Measurements from ENCODE around the gene CRX. TPM values are rescaled to one million over a fixed set of nuclear protein-coding genes. Genes with fewer than 3 reads are reported as not detected.
A peak's percentile ranks its signal among the peaks of the same experiment; 100 is the strongest.
"Not testable (repeated sequence)": the region's sequence is repeated elsewhere in the genome, so short reads cannot be mapped to it uniquely, and the experiment has no call there.

CRX gene
- not detected in 2 replicates for total RNA-seq (2021)
- percentile 4 among the genes with signal in this experiment for Bru-seq, nascent RNA
- not detected for BruChase-seq, experiment 1, labeled RNA remaining after a 2-hour chase
- percentile 8 among the genes with signal in this experiment for BruChase-seq, experiment 2, labeled RNA remaining after a 6-hour chase
- long read RNA-seq = 0 reads

GRCh38 chr19:47821460-47822020, at the start of gene CRX:
Gene CRX, plus strand, starts transcription at chr19:47821937. Its CDS starts 12,507 bp downstream, at chr19:47834444.
- no peak within 1 kb of the TSS for H2AFZ ChIP-seq
- CTCF ChIA-PET = no interaction called here
- H4K20me1 ChIP-seq (ENCODE audit: insufficient read depth) = no peaks in the 10 kb centered on the region
- peaks cover 81% of the 10 kb centered on the region for H3K27me3 ChIP-seq (ENCODE audit: insufficient read depth, low read depth)
- H3K4me2 ChIP-seq = no peak within 1 kb of the TSS
- no peak within 1 kb of the TSS for H3K4me3 ChIP-seq
- H3K9me3 ChIP-seq (ENCODE audit: insufficient read depth, low read depth) = no peaks in the 10 kb centered on the region
- no peaks in the 10 kb centered on the region for H3K36me3 ChIP-seq (ENCODE audit: low read depth)
- POLR2A ChIA-PET (ENCODE audit: unreplicated experiment) = no interaction called here
- no peaks in the 10 kb centered on the region for H3K79me2 ChIP-seq (ENCODE audit: low read depth)
- H3K9me2 ChIP-seq (ENCODE audit: insufficient read depth) = no peaks in the 10 kb centered on the region
- H3F3A ChIP-seq (ENCODE audit: insufficient read depth, low read depth) = no peaks in the 10 kb centered on the region
- no peak for TF ChIP-seq EZH2 (IDR thresholded peaks at IDR 0.05; ENCODE audit: low read depth)
- TF ChIP-seq, protein P1, sequence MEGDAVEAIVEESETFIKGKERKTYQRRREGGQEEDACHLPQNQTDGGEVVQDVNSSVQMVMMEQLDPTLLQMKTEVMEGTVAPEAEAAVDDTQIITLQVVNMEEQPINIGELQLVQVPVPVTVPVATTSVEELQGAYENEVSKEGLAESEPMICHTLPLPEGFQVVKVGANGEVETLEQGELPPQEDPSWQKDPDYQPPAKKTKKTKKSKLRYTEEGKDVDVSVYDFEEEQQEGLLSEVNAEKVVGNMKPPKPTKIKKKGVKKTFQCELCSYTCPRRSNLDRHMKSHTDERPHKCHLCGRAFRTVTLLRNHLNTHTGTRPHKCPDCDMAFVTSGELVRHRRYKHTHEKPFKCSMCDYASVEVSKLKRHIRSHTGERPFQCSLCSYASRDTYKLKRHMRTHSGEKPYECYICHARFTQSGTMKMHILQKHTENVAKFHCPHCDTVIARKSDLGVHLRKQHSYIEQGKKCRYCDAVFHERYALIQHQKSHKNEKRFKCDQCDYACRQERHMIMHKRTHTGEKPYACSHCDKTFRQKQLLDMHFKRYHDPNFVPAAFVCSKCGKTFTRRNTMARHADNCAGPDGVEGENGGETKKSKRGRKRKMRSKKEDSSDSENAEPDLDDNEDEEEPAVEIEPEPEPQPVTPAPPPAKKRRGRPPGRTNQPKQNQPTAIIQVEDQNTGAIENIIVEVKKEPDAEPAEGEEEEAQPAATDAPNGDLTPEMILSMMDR (conservative IDR thresholded peaks at IDR 0.05) = no peak
- BruUV-seq (replicated peaks) = no TSS peak
- intact Hi-C loops (cut with micrococcal nuclease; ENCODE audit: unreplicated experiment) = no loop called here
- H3K4me1 ChIP-seq (replicated peaks; ENCODE audit: insufficient read depth) = no peaks in the 10 kb centered on the region
- H3K27ac ChIP-seq = no peak within 1 kb of the TSS
- DNase-seq = no peak

- Histone ChIP-seq H3K27me3 (ENCODE audit: insufficient read depth, low read depth) (no peaks in the 10 kb centered on the region), H3K79me2 (ENCODE audit: low read depth) (peaks cover 23% of the 10 kb centered on the region), H2AFZ (no peak overlapping the region), H3K9me3 (ENCODE audit: insufficient read depth, low read depth) (no peaks in the 10 kb centered on the region), H4K20me1 (ENCODE audit: insufficient read depth) (0 out of 2 replicates have a peak, but pooled peaks cover 4% of the 10 kb centered on the region), H3F3A (ENCODE audit: insufficient read depth, low read depth) (peaks cover 22% of the 10 kb centered on the region; the same call in 1 of the 2 replicates), H3K9me2 (ENCODE audit: insufficient read depth) (no peaks in the 10 kb centered on the region), H3K4me3 (no peak overlapping the region), H3K4me1 (replicated peaks; ENCODE audit: insufficient read depth) (peaks cover 24% of the 10 kb centered on the region), H3K36me3 (ENCODE audit: low read depth) (peaks cover 6% of the 10 kb centered on the region; the same call in 1 of the 2 replicates), H3K27ac (no peak overlapping the region), H3K4me2 (peak overlapping the region; percentile 16)
- intact Hi-C loops (cut with micrococcal nuclease; ENCODE audit: unreplicated experiment) = no loop called here
- ChIA-PET POLR2A (ENCODE audit: unreplicated experiment) (interaction anchor here (0.6 to 0.7 kb wide), 2 partner anchors 39 to 992 kb away, joined by 3 to 6 read pairs; no protein-coding TSS in a partner anchor), CTCF (interaction anchor here (0.7 kb wide), 1 partner anchor 11 kb away, joined by 16 read pairs; no protein-coding TSS in a partner anchor)
- TF ChIP-seq EZH2 (IDR thresholded peaks at IDR 0.05; ENCODE audit: low read depth) = no peak
- TF ChIP-seq, protein P1 (conservative IDR thresholded peaks at IDR 0.05) = no peak
- peak; percentile 28 to 95 for DNase-seq
- BruUV-seq (replicated peaks) = no TSS peak
These were observed 45.2 kb upstream of the CRX start for GRCh38 chr19:47776568-47776967.

- H3K36me3 ChIP-seq (ENCODE audit: low read depth); DNase-seq; CTCF ChIA-PET; H3K9me3 ChIP-seq (ENCODE audit: insufficient read depth, low read depth); H4K20me1 ChIP-seq (ENCODE audit: insufficient read depth); intact Hi-C loops (cut with micrococcal nuclease; ENCODE audit: unreplicated experiment); H3K27ac ChIP-seq; H3K9me2 ChIP-seq (ENCODE audit: insufficient read depth); H3K27me3 ChIP-seq (ENCODE audit: insufficient read depth, low read depth): not testable (repeated sequence)
- TSS peak; percentile 94 for BruUV-seq (replicated peaks)
- H3K4me3 ChIP-seq = peak overlapping the region; percentile 95
- peaks cover 23% of the 10 kb centered on the region for H3K79me2 ChIP-seq (ENCODE audit: low read depth)
- H2AFZ ChIP-seq = peak overlapping the region; percentile 98
- POLR2A ChIA-PET (ENCODE audit: unreplicated experiment) = interaction anchor here (0.7 kb wide), 1 partner anchor 14 kb away, joined by 3 read pairs; no protein-coding TSS in a partner anchor
- H3K4me2 ChIP-seq = peak overlapping the region; percentile 95
- H3F3A ChIP-seq (ENCODE audit: insufficient read depth, low read depth) = peaks cover 25% of the 10 kb centered on the region; the same call in 1 of the 2 replicates
- peaks cover 24% of the 10 kb centered on the region for H3K4me1 ChIP-seq (replicated peaks; ENCODE audit: insufficient read depth)
These were observed 44.3 kb upstream of the CRX start for GRCh38 chr19:47777245-47778048.
